Epithelial cell of proximal tubule (primary cell): ENCODE results near the gene INCA1. TPM values are rescaled to one million over a fixed set of nuclear protein-coding genes. Genes with fewer than 3 reads are reported as not detected.
A peak's percentile ranks its signal among the peaks of the same experiment; 100 is the strongest.

Experiments used
- DNase-seq: peaks from one replicate; pipeline ENCODE4 v3.0.0-alpha.2; 2011; ENCODE audit warnings: low read depth
- H3K4me3 ChIP-seq: 2 replicates; pipeline ENCODE4 v1.5.1; 2011; ENCODE audit warnings: low read depth, mild to moderate bottlenecking, low read length
- CTCF ChIP-seq: conservative IDR thresholded peaks from 2 replicates; pipeline ENCODE4 v1.5.1; 2012; ENCODE audit warnings: low read depth, mild to moderate bottlenecking, low read length
- total RNA-seq: library from RNA; depleted of rRNA; stranded (reverse); fragments of >200 nt; gene quantifications from 2 replicates; pipeline ENCODE4 v1.2.3, GENCODE V29; 2015

Gene INCA1
- 0.14 TPM in 1 of 2 replicates, not detected in the other for total RNA-seq

GRCh38 chr17:4997302-4998026 lies at the start of gene INCA1, which contains the start of gene KIF1C:
Gene INCA1, minus strand, starts transcription at chr17:4997522. Its CDS starts 3,085 bp downstream, at chr17:4994437.
Gene KIF1C, plus strand, starts transcription at chr17:4997950. Its CDS starts 2,297 bp downstream, at chr17:5000247.
- H3K4me3 ChIP-seq: peak within 1 kb of the TSS; percentile 99
- no peak for TF ChIP-seq CTCF
- peak; percentile 30 for DNase-seq

GRCh38 chr17:5045496-5045895 lies 48.2 kb upstream of the INCA1 start:
- no peak overlapping the region for H3K4me3 ChIP-seq
- DNase-seq: no peak
- TF ChIP-seq CTCF: no peak

GRCh38 chr17:5044630-5045029 lies 47.3 kb upstream of the INCA1 start:
- H3K4me3 ChIP-seq: no peak overlapping the region
- no peak for TF ChIP-seq CTCF
- no peak for DNase-seq

GRCh38 chr17:5043524-5043923 lies 46.2 kb upstream of the INCA1 start:
- DNase-seq: no peak
- TF ChIP-seq CTCF: no peak
- H3K4me3 ChIP-seq: no peak overlapping the region

- H3K4me3 ChIP-seq: no peak overlapping the region
- DNase-seq: no peak
- no peak for TF ChIP-seq CTCF
These were observed 45.1 kb upstream of the INCA1 start for GRCh38 chr17:5042157-5043022.

GRCh38 chr17:5035315-5035714 lies 38.0 kb upstream of the INCA1 start, which contains the start of gene SLC52A1:
Gene SLC52A1, minus strand, starts transcription at chr17:5035426. Its CDS starts 820 bp downstream, at chr17:5034606.
- peak within 1 kb of the TSS; percentile 21 for H3K4me3 ChIP-seq
- no peak for TF ChIP-seq CTCF
- no peak for DNase-seq
